HEK293 (cell line): ENCODE data around the gene RARS1.

Source experiments
- AEBP2 ChIP-seq: fragments of 450-650 bp; formaldehyde crosslinking; IDR thresholded peaks from 2 replicates; pipeline ENCODE4 v1.5.1; 2016; ENCODE audit warnings: missing biosample characterization, missing genetic modification characterization, borderline replicate concordance
- BCL11A ChIP-seq: fragments of 450-650 bp; formaldehyde crosslinking; IDR thresholded peaks from 2 replicates; pipeline ENCODE4 v1.5.1; 2016; ENCODE audit warnings: low read depth, missing biosample characterization, missing genetic modification characterization
- CTCF ChIP-seq: fragments of 450-650 bp; formaldehyde crosslinking; IDR thresholded peaks from 2 replicates; pipeline ENCODE4 v1.5.1; 2016; ENCODE audit warnings: missing biosample characterization, missing genetic modification characterization
- ZNF26 ChIP-seq: fragments of 450-650 bp; formaldehyde crosslinking; IDR thresholded peaks from 2 replicates; pipeline ENCODE4 v1.5.1; 2016; ENCODE audit warnings: missing biosample characterization, missing genetic modification characterization
- ZNF37A ChIP-seq: fragments of 450-650 bp; IDR thresholded peaks from 2 replicates; pipeline ENCODE4 v1.5.1; 2018; ENCODE audit warnings: missing biosample characterization, missing genetic modification characterization
- ZNF398 ChIP-seq: fragments of 450-650 bp; formaldehyde crosslinking; IDR thresholded peaks from 2 replicates; pipeline ENCODE4 v1.5.1; 2017; ENCODE audit warnings: missing biosample characterization, missing genetic modification characterization
- ZNF514 ChIP-seq: fragments of 450-650 bp; formaldehyde crosslinking; IDR thresholded peaks from 2 replicates; pipeline ENCODE4 v1.5.1; 2016; ENCODE audit warnings: missing biosample characterization, missing genetic modification characterization

GRCh38 chr5:168460606-168461005, 25.7 kb upstream of the RARS1 start:
- TF ChIP-seq BCL11A (tag by site-specific recombination) (no peak), ZNF514 (tag by site-specific recombination) (no peak), CTCF (tag by site-specific recombination) (no peak), ZNF26 (tag by site-specific recombination) (no peak), ZNF398 (tag by site-specific recombination) (no peak), AEBP2 (tag by site-specific recombination) (no peak), ZNF37A (tag by site-specific recombination) (no peak)
